Activated gamma-delta T cell (primary cell): ENCODE measurements around the gene FOXN4.

ENCODE experiments used
- DNase-seq: peaks from one replicate; lab custom pipeline; 2025; lab: John Stamatoyannopoulos, UW

The FOXN4 gene

DNA sequence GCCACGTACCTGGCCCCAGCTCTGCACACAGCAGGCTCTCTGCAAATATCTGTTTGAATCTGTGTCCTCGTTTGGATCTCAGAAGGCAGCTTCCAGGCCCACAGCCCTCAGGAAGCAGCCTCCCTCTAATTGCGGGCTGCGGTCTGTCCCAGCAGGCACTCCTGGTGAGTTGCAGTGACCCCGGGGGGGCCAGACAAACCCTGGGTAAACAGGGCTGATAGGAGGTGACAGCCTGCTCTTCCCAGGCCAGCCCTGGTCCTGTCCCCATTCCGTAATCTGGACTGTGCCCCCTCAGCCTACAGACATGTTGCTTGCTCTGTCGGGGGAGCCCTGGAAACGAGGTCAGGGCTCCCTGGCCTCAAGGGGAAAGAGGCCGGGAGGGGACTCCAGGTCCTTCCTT lies 2.0 kb downstream of the FOXN4 start:
- no peak for DNase-seq

DNA sequence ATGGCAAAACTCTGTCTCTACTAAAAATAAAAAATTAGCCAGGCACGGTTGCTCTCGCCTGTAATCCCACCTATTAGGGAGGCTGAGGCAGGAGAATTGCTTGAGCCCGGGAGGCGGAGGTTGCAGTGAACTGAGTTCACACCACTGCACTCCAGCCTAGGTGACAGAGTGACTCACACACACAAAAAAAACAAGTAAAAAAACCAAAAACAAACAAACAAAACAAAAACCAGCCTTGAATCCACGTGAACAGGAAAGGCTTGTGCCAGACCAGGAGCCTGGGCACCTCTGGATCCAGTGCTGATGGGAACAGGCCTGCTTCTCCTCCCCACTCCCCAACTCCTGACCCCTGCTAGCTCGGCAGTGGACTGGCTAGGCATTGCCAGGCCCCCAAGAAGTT lies 3.5 kb downstream of the FOXN4 start:
- DNase-seq, result no peak

DNA sequence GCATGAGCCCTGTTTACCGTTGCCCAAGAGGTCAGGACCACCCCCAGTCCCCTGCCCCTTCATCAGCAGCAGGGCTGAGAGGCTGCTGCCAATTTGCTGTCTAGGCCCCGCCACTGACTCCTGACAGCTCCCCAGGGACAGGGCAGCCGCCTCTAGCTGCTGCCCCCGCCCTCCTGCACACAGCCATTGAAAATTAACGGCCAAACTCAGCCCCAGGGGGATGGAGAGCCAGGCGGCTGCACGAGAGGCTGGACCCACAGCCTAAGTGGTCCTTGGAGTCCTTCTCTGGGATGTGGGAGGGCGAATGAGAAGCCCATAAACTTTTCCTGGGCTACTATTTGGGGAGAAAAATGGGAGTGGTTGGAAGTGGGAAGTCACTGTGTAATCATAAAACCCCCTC lies 4.6 kb downstream of the FOXN4 start:
- DNase-seq, result no peak

DNA sequence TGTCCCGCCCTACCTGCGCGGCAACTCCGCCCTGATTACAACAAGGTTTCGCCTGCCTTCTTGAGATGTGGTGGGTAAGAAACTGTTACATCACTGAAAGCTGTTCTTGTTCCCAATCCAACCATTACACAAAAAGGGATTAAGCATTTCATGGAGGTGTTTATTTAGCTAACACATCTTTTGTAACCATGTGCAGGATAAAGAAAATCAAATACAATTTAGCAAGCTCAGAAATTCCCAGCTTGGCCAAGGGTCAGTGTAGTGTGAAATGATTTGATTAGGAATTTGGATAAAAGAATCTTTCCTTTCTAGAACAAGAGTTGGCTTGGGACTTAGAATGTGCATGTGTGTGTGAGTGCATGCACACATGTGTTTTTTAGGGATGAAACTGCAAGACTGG lies 6.3 kb downstream of the FOXN4 start:
- no peak for DNase-seq

DNA sequence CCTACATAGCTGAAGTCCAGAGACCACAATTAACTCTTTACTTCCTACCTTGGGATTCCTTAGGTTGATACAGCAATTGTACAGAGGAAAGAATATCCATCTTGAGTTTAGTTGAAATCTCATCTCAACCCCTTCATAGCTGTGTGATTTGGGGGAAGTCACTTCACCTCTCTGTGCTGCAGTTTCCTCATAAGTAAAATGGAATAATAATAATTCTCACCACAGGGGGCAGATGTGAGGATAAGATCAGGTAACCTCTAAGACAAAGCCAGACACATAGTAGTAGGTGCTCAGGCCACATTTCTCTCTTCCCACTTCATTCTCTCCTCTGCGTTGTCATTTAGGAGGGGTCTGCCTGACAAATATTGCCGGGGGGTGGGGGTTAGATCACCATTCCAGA lies 6.7 kb downstream of the FOXN4 start:
- no peak for DNase-seq

DNA sequence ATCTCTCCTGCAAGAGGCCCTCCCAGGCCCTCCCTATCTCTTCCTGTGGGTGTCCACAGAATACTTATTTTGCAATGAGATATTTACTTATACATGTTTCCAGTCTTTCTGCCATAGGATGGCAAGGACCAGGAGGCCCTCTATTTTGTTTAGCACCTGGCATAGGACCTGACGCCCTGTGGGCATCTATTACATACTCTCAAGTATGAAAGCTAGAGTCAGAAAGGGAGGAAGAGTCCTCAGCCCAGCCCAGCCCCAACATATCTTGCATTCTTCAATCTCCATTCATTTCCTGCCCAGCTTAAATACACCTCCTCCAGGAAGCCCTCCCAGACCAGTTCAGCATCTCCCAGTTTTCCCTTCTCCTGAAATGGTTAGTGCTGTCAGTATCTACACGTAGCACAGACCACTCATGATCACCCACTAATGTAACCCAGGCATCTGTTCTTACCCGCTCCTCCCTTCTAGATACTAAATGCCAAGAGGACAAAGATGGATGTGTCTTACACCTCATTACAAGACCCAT lies 7.4 kb downstream of the FOXN4 start:
- DNase-seq, result no peak

DNA sequence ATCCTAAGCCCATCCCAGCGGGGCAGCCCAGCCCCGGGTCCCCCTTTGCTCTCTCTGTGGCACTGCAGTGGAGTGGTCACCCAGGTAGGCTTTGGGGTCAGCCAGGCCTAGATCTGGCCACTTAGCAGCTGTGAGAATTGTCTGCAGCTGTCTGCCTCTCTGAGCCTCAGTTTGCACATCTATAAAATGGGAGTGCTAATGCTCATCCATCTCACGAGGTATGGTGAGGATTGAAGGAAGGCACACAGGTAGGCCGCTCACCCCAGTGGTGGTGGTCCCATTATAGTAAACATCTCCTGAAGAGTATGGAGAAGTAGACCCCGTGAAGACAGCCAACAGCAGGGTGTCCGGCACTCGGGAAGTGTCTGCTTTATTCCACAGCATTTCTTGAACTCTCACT lies 9.2 kb downstream of the FOXN4 start:
- no peak for DNase-seq

DNA sequence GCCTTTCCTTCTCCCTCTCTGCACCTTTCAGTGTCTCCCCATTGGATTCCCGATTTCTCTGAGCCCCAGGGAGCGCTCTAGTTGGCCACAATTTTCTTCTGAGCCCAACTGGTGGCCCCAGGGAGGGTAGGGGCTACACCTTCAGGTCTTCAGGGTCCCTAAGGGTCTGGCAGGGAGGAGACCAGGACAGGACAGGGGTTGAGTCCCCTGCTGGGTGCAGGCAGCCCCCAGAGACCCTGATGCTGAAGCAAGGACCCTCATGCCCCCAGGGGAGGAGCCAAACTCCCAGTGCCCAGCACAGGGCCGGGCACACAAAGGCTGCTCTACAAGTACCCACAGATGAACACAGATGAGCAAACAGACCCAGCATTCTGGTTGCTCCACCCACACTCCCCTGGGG lies 12.7 kb downstream of the FOXN4 start:
- DNase-seq, result no peak

DNA sequence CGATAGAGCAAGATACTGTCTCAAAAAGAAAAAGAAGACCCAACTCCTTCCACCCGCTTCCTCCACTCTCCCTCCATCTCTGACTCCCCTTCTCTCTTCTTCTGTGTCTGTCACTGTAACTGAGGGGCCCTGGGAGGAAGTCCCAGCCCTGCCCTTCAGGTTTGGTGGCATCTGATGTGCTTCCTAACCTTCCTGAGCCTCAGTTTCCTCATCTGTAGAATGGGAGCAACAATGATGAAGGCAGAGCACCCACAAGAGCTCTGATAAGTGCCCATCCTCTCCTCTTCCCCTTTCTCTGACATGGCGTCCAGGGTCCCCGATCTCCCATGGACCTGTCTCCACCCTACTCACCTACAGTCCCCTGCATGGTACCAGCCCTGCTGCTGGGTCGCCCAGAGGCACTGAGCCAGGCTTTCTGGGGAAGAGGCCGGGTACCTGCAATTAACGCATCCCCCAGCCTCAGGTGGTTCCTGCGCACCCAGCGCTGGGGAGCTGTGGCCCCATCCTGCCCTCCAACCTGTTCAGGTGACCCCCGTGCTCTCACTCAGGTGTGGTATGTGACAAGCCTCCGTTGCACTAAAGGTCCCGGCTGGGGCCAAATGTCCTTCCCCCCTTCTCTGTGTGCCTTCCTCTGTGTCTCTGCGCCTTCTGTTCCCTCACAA lies 13.2 kb downstream of the FOXN4 start:
- DNase-seq, result no peak

DNA sequence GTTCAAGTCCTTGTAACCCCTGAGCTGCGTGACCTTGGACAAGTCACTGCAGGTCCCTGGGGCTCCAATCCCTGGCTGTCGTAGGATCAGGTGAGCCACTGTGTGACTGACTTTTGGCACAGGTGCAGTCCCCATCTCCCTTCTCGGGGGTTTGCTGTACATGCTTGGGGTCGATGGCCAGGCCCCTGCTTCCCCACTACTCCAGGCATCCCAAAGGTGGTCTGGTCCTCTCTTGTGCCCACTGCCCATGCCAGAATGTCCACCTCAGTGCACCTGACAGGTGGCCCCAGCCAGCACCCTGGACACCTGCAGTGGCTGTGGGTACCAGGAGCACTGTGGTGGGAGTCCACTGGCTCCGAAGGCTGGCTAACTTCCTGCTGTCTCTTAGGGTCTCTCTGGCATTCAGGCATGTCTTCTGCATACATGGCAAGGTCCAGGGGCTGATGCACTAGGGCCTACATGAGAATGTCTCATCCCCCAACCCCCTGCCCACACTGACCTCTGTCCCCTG lies 14.7 kb downstream of the FOXN4 start:
- no peak for DNase-seq

DNA sequence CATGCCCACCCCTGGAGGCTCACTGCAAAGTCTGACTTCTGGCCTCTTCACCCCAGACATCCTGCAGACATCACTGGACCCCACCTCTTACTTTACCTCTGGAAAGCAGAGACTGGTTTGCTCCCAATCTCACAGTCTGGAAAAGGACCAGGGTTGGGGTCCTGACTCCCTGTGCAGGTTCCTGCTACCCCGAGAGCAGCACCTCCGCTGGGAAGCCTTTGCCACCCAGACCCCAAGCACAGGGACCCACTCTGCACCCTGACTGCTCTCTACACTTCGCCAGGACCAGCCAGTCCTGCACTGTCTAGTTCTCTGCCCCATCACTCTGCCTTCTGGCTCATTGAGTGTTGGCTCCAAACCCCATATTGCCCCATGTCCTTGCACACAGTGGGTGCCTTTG lies 16.0 kb downstream of the FOXN4 start:
- DNase-seq, result no peak

DNA sequence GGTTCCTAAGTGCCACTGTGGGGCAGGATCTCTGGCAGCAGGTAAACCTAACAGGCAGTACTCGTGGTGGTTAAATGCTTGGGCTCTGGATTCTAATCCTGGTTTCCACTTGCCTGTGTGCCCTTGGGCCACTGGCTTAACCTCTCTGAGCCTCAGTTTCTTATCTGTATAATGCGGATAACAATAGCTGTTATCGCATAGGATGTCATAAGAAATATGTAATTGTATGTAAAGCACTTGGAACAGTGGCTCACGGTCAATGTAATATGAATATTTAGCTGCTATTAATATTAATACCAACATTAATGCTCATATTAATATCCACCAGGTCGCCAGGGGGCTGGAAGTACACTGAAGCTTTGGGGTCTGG lies 16.8 kb downstream of the FOXN4 start:
- DNase-seq, result no peak

DNA sequence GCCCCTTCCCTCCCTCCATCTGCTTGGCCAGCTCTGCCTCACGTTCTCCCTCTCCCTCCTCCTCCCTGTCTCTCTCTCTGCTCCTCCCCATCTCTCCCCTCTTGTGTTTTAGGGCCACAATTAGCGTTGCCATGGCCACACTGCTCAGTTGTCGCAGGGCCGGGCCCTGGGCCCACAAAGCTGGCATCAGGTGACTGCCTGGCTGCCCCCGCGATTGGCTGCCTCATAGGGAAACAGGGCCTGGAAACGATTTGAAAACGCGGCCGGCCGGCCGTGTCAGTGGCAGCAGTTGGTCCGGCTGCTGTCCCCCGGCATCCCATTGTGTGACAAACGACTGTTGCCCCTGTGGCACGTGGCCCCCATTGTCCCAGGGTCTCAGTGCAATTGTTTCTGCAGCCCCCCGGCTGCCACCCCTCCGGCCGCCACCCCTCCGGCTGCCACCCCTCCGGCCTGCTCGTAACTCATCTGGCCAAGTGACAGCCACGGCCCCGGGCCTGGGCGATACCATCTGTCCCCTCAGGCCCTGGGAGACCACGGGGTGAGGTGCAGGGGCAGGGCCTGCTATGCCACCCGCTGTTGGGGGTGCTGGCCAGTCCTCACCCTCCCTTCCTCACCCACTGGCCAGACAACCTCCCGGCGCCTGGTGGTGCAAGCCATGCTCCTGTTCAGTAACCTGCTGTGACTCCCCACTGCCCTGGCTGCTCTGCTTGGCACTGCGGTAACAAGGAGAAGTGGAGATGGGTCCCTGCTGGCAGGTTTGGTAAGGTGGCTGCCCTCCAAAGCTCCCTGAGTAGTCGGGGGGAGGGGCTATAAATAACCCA lies 17.4 kb downstream of the FOXN4 start:
- DNase-seq, result no peak

DNA sequence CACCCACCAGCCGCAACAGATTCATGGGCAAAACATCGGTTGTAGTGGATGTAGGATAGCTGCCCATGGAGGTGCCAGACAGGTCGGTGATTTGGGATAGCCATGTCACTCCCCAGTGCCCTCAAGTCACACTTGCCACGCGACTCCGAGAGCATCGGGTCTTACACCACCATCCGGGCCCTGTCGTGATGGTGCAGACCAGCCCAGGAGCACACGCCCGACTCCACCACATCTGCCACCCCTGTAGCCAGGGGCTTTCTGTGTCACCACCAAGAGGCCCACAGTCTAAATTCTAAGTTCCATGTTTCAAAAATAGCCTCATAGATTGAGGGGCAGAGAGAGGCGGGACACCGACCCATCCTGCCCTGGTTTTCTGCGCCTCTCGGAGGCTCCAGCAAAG lies 18.0 kb downstream of the FOXN4 start:
- no peak for DNase-seq

DNA sequence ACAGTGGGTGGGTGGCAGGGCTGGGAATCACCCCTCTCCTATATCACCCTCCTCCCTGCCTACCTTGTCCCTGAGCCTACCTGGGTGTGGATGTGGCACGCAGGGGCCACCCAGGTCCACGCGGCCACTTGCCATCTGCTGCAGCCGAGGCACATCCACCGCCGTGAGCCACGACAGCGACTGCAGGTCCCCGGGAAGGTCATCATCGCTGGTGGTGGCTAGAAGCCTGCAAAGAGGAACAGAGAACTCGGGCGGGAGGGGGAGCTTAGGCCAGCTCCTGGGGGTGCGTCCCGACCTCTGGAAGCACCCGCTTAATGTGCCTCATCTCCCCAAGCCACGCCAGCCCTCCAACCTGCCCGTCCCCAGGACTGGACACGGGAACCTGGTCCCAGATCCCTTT lies 19.0 kb downstream of the FOXN4 start:
- DNase-seq, result no peak

DNA sequence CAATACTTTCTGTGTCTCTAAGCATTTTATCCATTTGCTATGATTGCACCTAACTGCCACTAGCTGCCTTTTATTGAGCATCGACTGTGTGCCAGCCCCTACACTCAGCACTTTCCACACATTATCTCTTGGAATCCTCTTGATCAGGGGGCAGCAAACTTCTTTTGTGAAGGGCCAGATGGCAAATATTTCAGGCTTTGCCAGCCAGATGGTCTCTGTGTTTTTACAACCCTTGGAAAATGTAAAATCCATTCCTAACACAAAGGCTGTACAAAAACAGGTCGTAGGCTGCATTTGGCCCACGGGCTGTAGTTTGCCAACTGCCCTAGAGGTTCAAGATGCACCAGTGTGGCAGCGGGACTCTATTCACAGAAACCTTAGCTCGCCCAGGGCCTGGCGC lies 19.5 kb downstream of the FOXN4 start:
- DNase-seq, result no peak

DNA sequence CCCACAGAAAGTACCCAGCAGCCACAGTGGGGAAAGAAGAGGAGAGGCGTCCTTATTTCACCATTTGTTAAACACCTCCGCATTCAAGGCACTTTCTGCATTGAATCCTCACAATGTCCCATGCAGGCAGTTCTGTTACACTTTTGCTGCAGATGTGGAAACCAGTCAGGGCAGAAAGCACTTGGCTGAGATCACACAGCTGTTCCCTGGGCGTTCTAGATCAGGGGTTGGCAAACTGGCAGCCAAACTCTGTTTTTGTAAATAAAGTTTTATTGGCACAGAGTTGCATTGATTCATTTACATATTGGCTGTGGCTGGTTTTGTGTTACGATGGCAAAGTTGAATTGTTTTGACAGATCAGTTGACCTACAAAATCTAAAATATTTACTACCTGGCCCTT lies 20.1 kb downstream of the FOXN4 start:
- no peak for DNase-seq

DNA sequence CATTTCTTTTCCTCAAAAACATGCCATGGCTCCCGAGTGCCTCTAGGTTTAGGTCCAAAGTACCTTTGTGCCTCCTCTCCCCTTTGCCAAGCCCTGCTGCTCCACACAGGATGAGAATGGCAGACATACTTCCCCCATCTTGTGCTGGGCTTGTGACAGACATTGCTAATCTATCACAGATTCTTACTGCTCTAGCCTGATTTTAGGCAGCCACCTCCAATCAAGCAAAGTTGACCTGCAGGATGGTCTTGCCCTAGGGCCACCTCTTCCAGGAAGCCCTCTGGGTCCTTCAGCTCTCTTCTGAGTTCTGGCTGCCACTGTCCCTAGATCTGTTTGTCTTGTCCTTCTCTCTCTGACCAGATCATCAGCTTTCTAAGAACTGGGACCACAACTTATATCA lies 20.5 kb downstream of the FOXN4 start:
- DNase-seq, result no peak

DNA sequence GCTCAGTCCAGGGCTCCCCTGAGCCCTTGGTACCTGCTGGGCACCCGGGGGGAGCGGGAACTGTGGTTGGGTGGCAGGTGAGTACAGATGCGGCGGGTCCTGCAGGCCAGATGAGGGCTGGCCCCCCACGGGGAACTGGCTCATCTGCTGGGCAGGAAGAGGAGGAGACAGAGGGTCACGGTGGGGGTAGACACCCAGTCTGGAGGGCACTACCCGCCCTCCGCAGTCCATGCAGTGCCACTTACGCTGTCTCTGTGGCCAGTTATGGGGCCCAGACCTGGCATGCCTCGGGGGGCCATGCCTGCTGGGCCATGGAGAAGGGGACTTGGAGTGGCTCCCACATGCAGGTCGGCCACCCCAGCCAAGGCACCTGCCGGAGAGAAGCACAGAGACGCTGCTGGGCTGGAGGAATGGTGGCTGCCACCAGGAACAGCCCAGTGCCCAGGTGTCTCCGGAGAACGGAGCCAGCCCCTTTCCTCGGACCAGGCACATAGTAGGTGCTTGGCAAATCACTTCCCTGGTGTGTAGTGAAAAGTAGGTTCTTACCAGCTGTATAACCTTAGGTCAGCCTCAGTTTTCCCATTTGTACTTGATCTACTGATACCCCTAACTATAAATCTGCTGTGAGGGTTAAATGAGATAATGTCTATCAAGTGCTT lies 21.1 kb downstream of the FOXN4 start:
- no peak for DNase-seq

DNA sequence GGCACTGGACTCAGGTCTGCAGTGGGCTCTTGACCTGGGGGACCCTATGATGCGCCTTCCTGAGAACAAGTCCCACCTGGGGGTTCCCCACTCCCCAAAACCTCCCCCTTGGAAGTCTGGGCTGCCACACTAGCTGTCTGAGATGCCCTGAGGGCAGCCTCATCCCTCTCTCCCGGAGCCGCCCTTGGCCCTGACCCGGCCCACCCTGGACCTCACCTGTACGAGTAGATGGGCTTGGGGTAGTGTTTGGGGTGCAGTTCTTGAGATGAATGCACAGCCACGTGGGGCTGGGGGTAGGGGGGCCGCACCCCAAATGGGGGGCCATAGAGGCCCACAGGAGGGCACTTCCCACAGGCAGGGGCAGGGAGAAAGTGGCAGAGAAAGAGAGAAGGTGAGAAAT lies 21.9 kb downstream of the FOXN4 start:
- no peak for DNase-seq

DNA sequence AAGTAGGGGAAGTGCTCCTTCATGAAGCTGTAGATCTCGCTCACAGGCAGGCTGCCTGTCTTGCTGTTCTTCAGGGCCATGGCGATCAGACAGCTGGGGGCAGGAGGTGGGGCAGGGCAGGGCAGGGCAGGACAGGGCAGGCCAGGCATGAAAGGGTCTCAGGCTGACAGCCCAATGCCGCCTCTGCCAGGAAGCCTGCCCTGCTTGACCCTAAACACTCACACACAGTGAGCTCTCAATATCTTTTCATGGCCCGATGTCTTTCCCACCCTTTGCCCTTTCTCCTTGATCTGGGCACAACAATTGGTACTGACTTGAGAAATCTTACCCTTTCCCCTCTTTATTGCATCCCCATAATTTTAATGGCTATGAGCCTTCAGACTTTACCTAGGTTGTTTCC lies 22.4 kb downstream of the FOXN4 start:
- no peak for DNase-seq

DNA sequence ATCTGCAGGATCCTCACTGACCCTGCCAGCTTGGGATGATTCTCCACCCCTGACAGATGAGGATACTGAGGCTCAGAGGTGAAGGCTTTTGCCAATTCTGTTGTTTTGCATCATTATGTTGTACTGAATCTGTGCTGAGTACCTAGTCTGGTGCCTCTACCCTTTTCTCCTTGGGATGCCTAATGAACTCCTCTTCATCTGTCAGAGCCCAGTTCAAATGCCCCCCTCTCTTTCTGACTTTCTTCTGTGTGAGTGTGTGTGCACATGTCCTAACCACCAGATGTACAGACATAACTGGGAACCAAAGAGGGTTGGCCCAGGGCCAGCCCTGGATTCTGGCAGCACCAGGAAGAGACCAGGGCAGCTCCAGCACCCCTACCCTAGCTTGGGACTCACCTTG lies 22.8 kb downstream of the FOXN4 start:
- no peak for DNase-seq

DNA sequence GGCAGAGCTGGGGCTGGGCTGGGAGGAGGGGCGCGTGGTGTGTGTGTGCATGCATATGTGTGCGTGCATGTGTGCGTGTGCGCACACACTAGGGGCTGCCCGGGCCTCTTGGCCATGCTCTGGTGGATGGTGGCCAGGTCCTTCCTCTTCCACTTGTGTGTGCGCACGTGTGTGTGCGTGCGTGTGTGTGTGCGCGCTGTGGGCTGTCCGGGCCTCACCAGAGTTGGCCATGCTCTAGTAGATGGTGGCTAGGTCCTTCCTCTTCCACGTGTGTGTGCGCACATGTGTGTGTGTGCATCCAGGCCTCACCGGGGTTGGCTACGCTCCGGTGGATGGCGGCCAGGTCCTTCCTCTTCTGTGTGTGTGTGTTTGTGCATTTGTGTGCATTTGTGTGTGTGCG lies 24.7 kb downstream of the FOXN4 start:
- no peak for DNase-seq
